ENCODE data around the gene LRRC28. TPM values are rescaled to one million over a fixed set of nuclear protein-coding genes. Genes with fewer than 3 reads are reported as not detected.
A peak's percentile ranks its signal among the peaks of the same experiment; 100 is the strongest.

The LRRC28 gene
- total RNA-seq, 2 donors from 2014 or later, result 27.2 to 28.4 TPM

GRCh38 chr15:99408236-99409096, 157.2 kb downstream of the LRRC28 start:
- no peaks in the 10 kb centered on the region for H3K9me3 ChIP-seq
- DNase-seq, result no peak
- no peaks in the 10 kb centered on the region for H3K27me3 ChIP-seq
- H3K9ac ChIP-seq (ENCODE audit: low read depth in 2 of 2, low read length in 2 of 2), result peak overlapping the region in 1 of 2 donors; percentile 19
- H3K4me3 ChIP-seq, result no peak overlapping the region
- peaks cover 7% of the 10 kb centered on the region for H3K4me1 ChIP-seq
- no peak for TF ChIP-seq CTCF (IDR thresholded peaks at IDR 0.05)
- H3K27ac ChIP-seq, result no peak overlapping the region
- intact Hi-C loops (cut with DNase I), result loop anchor here (10.0 kb wide), 1 partner anchor 296 kb away; no protein-coding TSS in a partner anchor
- H3K36me3 ChIP-seq, result no peaks in the 10 kb centered on the region

GRCh38 chr15:99409097-99409473, 157.8 kb downstream of the LRRC28 start:
- peak; percentile 67 for DNase-seq
- Histone ChIP-seq H3K4me1 (peaks cover 7% of the 10 kb centered on the region), H3K4me3 (no peak overlapping the region), H3K9ac (ENCODE audit: low read depth in 2 of 2, low read length in 2 of 2) (peak overlapping the region in 1 of 2 donors; percentile 19), H3K9me3 (no peaks in the 10 kb centered on the region), H3K36me3 (no peaks in the 10 kb centered on the region), H3K27ac (no peak overlapping the region), H3K27me3 (no peaks in the 10 kb centered on the region)
- peak; percentile 58 for TF ChIP-seq CTCF (IDR thresholded peaks at IDR 0.05)
- intact Hi-C loops (cut with DNase I), result loop anchor here (10.0 kb wide), 1 partner anchor 296 kb away; no protein-coding TSS in a partner anchor

DNA sequence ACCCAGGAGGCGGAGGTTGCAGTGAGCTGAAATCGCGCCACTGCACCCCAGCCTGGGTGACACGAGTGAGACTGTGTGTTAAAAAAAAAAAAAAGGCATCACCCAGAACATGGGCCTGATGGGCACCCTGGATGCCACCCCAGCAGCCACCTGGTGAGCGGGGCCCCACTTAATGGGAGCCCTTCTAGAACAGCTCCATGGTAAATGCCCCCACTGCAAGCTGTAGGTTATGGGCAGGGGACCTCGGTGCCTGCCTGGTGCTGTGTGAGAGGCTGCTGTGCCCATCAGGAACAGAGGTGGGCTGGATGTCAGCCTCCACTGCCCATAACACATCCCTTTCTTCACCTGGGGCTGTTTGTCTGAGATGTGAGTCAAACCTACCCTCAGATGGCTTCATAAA, 158.3 kb downstream of the LRRC28 start:
- no peak overlapping the region for H3K9ac ChIP-seq (ENCODE audit: low read depth in 2 of 2, low read length in 2 of 2)
- no peaks in the 10 kb centered on the region for H3K27me3 ChIP-seq
- H3K36me3 ChIP-seq, result no peaks in the 10 kb centered on the region
- no peaks in the 10 kb centered on the region for H3K9me3 ChIP-seq
- peaks cover 7% of the 10 kb centered on the region for H3K4me1 ChIP-seq
- intact Hi-C loops (cut with DNase I), result loop anchor here (10.0 kb wide), 1 partner anchor 295 kb away; no protein-coding TSS in a partner anchor
- H3K4me3 ChIP-seq, result no peak overlapping the region
- no peak for DNase-seq
- H3K27ac ChIP-seq, result no peak overlapping the region
- no peak for TF ChIP-seq CTCF (IDR thresholded peaks at IDR 0.05)

DNA sequence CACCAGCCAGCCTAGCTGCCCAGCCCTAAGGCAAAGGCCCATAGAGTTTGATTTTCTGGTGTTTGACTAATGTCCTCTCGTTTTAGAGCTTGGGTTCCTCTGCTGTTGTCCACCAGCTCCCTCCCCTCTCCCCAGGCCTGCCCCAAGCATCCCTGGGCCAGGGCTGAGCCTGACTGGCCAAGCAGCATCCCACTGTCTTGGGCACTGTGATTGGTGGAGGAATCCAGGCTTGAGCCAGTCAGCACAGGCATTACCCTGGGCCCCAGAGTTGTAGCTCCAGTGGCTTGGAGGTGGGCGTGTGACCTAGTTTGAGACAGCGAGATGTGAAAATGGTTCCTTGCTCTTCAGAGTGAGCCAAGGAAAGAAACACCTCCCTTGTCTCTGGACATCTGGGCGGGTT, 159.2 kb downstream of the LRRC28 start:
- DNase-seq, result no peak
- no peaks in the 10 kb centered on the region for H3K27me3 ChIP-seq
- peaks cover 7% of the 10 kb centered on the region for H3K4me1 ChIP-seq
- no peaks in the 10 kb centered on the region for H3K36me3 ChIP-seq
- intact Hi-C loops (cut with DNase I), result no loop called here
- H3K9me3 ChIP-seq, result no peaks in the 10 kb centered on the region
- no peak overlapping the region for H3K4me3 ChIP-seq
- no peak overlapping the region for H3K9ac ChIP-seq (ENCODE audit: low read depth in 2 of 2, low read length in 2 of 2)
- no peak for TF ChIP-seq CTCF (IDR thresholded peaks at IDR 0.05)
- no peak overlapping the region for H3K27ac ChIP-seq

DNA sequence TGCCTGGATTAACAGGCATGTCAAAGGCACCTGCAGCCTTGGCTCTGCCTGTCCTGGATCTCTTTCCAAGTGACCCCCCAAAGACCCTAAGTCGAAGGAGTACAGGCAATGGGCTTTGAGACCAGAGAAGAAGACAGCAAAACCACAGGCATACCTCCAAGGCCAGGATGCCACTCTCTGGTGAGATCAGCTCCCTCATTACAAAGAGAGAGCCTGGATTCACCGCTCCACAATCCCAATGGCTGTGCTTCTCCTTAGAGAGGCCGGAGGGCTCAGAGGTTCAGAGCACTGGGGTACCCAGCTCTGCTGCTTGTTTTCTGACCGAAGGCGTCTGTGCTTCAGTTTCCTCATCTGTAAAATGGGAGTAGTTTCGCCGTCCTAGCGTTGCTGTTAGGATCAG, 160.0 kb downstream of the LRRC28 start:
- peaks cover 7% of the 10 kb centered on the region for H3K4me1 ChIP-seq
- DNase-seq, result no peak
- intact Hi-C loops (cut with DNase I), result no loop called here
- H3K27ac ChIP-seq, result no peak overlapping the region
- H3K9ac ChIP-seq (ENCODE audit: low read depth in 2 of 2, low read length in 2 of 2), result no peak overlapping the region
- H3K36me3 ChIP-seq, result no peaks in the 10 kb centered on the region
- no peak overlapping the region for H3K4me3 ChIP-seq
- TF ChIP-seq CTCF (IDR thresholded peaks at IDR 0.05), result no peak
- no peaks in the 10 kb centered on the region for H3K27me3 ChIP-seq
- no peaks in the 10 kb centered on the region for H3K9me3 ChIP-seq

Measured in colonic mucosa (tissue), 4 donors.